Endothelial cell of umbilical vein (primary cell): Measurements from ENCODE around the gene MOB3C. TPM values are rescaled to one million over a fixed set of nuclear protein-coding genes. Genes with fewer than 3 reads are reported as not detected.

Experiments used
- BruUV-seq: library from RNA; stranded (reverse); fragments of 400-500 nt; replicated peaks from 2 replicates; lab custom pipeline; 2021; lab: Mats Ljungman, UMichigan
- CTCF ChIA-PET: fragments of 300-600, 350-600 bp; sonication (Branson Sonifier 250); formaldehyde crosslinking; loops from one replicate; lab custom pipeline; 2021; ENCODE audit warnings: antibody characterized with exemption, inconsistent platforms; lab: Charles Lee
- POLR2A ChIA-PET: fragments of 300-600, 350-600 bp; sonication (Branson Sonifier 250); formaldehyde crosslinking; loops from one replicate; lab custom pipeline; 2021; ENCODE audit warnings: antibody characterized with exemption, inconsistent platforms; lab: Charles Lee
- DNase-seq: peaks from one replicate; pipeline ENCODE4 v3.0.0-alpha.2; 2011; ENCODE audit warnings: low read depth, low spot score
- FAIRE-seq: peaks from 2 replicates; lab custom pipeline; 2011; peaks lifted over from hg19 to GRCh38; lab: Jason Lieb, UNC
- H2AFZ ChIP-seq: 2 replicates; pipeline ENCODE4 v1.6.0; 2012; ENCODE audit warnings: low read depth, low read length, control low read depth, inconsistent platforms
- H3K27ac ChIP-seq: 2 replicates; pipeline ENCODE4 v1.5.1; 2011; ENCODE audit warnings: low read depth, mild to moderate bottlenecking, control low read depth, low read length, moderate library complexity; ENCODE audit not compliant: insufficient read depth
- H3K27me3 ChIP-seq, 2 experiments: 2 replicates each; pipeline versions ENCODE4 v1.6.0 to v1.6.1; 2011; ENCODE audit warnings: low read length in 2 of 2, mixed read lengths in 1 of 2; ENCODE audit not compliant: control insufficient read depth in 2 of 2, insufficient read depth in 2 of 2
- H3K36me3 ChIP-seq, 2 experiments: 2 replicates in 1 of 2; 3 replicates in 1 of 2; pipeline ENCODE4 v1.5.1; 2011; ENCODE audit warnings: low read length in 2 of 2, mild to moderate bottlenecking in 1 of 2, moderate library complexity in 1 of 2; ENCODE audit not compliant: control insufficient read depth in 2 of 2, insufficient read depth in 2 of 2; ENCODE audit errors: extremely low read depth in 1 of 2
- H3K4me1 ChIP-seq: 3 replicates; pipeline ENCODE4 v1.5.1; 2011; ENCODE audit warnings: mild to moderate bottlenecking, low read length; ENCODE audit not compliant: control insufficient read depth, insufficient read depth; ENCODE audit errors: extremely low read depth
- H3K4me2 ChIP-seq: 2 replicates; pipeline ENCODE4 v1.6.1; 2011; ENCODE audit warnings: low read length, control low read depth, mixed read lengths; ENCODE audit not compliant: insufficient read depth
- H3K4me3 ChIP-seq, 3 experiments: fragments of 200-600 bp in 1 of 3; sonication (generic), shearing (Covaris generic) in 1 of 3; replicated peaks in 1 of 3; 2 replicates each; pipeline ENCODE4 v1.5.1; 2011 to 2016; ENCODE audit warnings: control low read depth in 3 of 3, low read length in 3 of 3, mild to moderate bottlenecking in 2 of 3, inconsistent platforms in 1 of 3, low read depth in 1 of 3, moderate library complexity in 1 of 3; ENCODE audit not compliant: insufficient read depth in 1 of 3
- H3K79me2 ChIP-seq: 2 replicates; pipeline ENCODE4 v1.6.0; 2012; ENCODE audit warnings: low read length, inconsistent platforms; ENCODE audit not compliant: control insufficient read depth, insufficient read depth
- H3K9ac ChIP-seq: replicated peaks from 2 replicates; pipeline ENCODE3; 2011; ENCODE audit warnings: low read length, control low read depth; ENCODE audit not compliant: insufficient read depth; ENCODE audit errors: extremely low read depth
- H3K9me1 ChIP-seq: replicated peaks from 3 replicates; pipeline ENCODE4 v1.6.0; 2011; ENCODE audit warnings: mild to moderate bottlenecking, low read length; ENCODE audit not compliant: control insufficient read depth, insufficient read depth; ENCODE audit errors: extremely low read depth
- H3K9me3 ChIP-seq: replicated peaks from 2 replicates; pipeline ENCODE4 v1.5.1; 2012; ENCODE audit warnings: low read length, inconsistent platforms; ENCODE audit not compliant: control insufficient read depth, insufficient read depth
- H4K20me1 ChIP-seq: replicated peaks from 2 replicates; pipeline ENCODE3; 2011; ENCODE audit warnings: mild to moderate bottlenecking, low read length; ENCODE audit not compliant: control insufficient read depth, insufficient read depth; ENCODE audit errors: extremely low read depth
- FOS ChIP-seq: IDR thresholded peaks from 2 replicates; pipeline ENCODE4 v1.6.1; 2011; ENCODE audit warnings: mild to moderate bottlenecking, low read length, moderate library complexity, borderline replicate concordance; ENCODE audit not compliant: insufficient read depth
- GATA2 ChIP-seq: IDR thresholded peaks from 2 replicates; pipeline ENCODE4 v1.7.0; 2011; ENCODE audit warnings: low read depth, mild to moderate bottlenecking, moderate library complexity, mixed read lengths, low read length; ENCODE audit not compliant: insufficient read length, insufficient read depth
- POLR2A ChIP-seq: IDR thresholded peaks from 2 replicates; pipeline ENCODE4 v1.6.1; 2012; ENCODE audit warnings: low read depth, mild to moderate bottlenecking, control low read depth, low read length
- POLR2AphosphoS5 ChIP-seq: IDR thresholded peaks from 2 replicates; pipeline ENCODE4 v1.6.1; 2012; ENCODE audit warnings: low read depth, mild to moderate bottlenecking, control low read depth, low read length, moderate library complexity; ENCODE audit not compliant: insufficient read depth
- dilution Hi-C: fragments of 300-500 bp; cut with MboI; formaldehyde crosslinking; loops from one replicate; pipeline ENCODE4 v1.15.0; 2019; ENCODE audit warnings: low sequenced_read_pairs; ENCODE audit not compliant: extremely low pct_ligation_motif_present
- intact Hi-C: fragments of 100-400 bp; cut with micrococcal nuclease; formaldehyde crosslinking; loops from one replicate; pipeline ENCODE4 v1.10.0; 2022
- polyA plus RNA-seq, 4 experiments: library from polyadenylated mRNA; depleted of rRNA in 3 of 4; stranded (reverse) in 3 of 4; unstranded in 1 of 4; fragments of >200 nt; gene quantifications; 2 replicates each; pipeline versions ENCODE4 v1.2.1 to v1.2.3, GENCODE V29; 2011 to 2012; ENCODE audit warnings: missing spikeins in 1 of 4
- total RNA-seq: library from RNA; stranded (reverse); gene quantifications from 2 replicates; pipeline ENCODE4 v1.2.3, GENCODE V29; 2021
- TF ChIP-seq, protein P1 (sequence below), 2 donors: IDR thresholded peaks; 1 replicate in 1 of 2; 2 replicates in 1 of 2; pipeline ENCODE4 v1.5.1; 2011; ENCODE audit warnings: low read length in 2 of 2, mild to moderate bottlenecking in 2 of 2, moderate library complexity in 2 of 2, control low read depth in 1 of 2, inconsistent platforms in 1 of 2, low read depth in 1 of 2; ENCODE audit not compliant: insufficient read depth in 1 of 2; ENCODE audit errors: extremely low read depth in 1 of 2
- TF ChIP-seq, protein P2 (sequence below): IDR thresholded peaks from 2 replicates; pipeline ENCODE4 v1.6.1; 2011; ENCODE audit not compliant: insufficient read depth, insufficient read length

Gene MOB3C
- total and polyA plus RNA-seq, 2 donors (not counting 3 experiments of a cell fraction or from before 2014, with no cell fraction given), result 6.1 to 8.4 TPM

DNA sequence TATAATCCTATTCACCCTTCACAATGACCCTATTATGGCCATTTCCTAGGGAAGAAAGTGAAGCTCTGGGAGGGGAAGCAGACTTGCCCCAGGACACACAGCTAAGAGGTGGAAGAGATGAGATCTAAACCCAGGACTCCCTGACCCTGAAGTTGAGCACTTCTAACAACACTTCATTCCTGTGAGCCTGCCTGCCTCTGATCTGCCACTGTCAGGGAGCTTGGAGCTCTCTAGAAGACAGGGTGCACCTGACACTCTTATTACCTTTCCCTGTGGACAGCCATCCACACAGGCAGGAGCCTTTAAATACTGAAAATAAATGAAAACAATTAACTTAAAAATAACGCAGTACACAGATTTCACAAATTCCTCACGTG is 13.1 kb downstream of the MOB3C start:
- H3K9ac ChIP-seq, result peak overlapping the region; percentile 76
- H3K9me1 ChIP-seq, result no peaks in the 10 kb centered on the region
- peaks cover 0 to 1% of the 10 kb centered on the region in 2 experiments for H3K36me3 ChIP-seq
- ChIA-PET CTCF (interaction anchor here (0.7 to 2.9 kb wide), 10 partner anchors 10 to 576 kb away, joined by 3 to 13 read pairs (median 5); partner anchors contain the start of genes ATPAF1 and MOB3C), POLR2A (no interaction called here)
- no peak for DNase-seq
- FAIRE-seq, result peak; percentile 55
- intact Hi-C loops (no loop called here), dilution Hi-C loops (no loop called here)
- H3K9me3 ChIP-seq, result no peaks in the 10 kb centered on the region
- no peaks in the 10 kb centered on the region for H3K79me2 ChIP-seq
- peak overlapping the region; percentile 67 to 75 (median 69) for H3K4me3 ChIP-seq
- H3K4me2 ChIP-seq, result peak overlapping the region; percentile 85
- TF ChIP-seq FOS (no peak), POLR2A (no peak), GATA2 (no peak), POLR2AphosphoS5 (no peak)
- TF ChIP-seq, protein P1, sequence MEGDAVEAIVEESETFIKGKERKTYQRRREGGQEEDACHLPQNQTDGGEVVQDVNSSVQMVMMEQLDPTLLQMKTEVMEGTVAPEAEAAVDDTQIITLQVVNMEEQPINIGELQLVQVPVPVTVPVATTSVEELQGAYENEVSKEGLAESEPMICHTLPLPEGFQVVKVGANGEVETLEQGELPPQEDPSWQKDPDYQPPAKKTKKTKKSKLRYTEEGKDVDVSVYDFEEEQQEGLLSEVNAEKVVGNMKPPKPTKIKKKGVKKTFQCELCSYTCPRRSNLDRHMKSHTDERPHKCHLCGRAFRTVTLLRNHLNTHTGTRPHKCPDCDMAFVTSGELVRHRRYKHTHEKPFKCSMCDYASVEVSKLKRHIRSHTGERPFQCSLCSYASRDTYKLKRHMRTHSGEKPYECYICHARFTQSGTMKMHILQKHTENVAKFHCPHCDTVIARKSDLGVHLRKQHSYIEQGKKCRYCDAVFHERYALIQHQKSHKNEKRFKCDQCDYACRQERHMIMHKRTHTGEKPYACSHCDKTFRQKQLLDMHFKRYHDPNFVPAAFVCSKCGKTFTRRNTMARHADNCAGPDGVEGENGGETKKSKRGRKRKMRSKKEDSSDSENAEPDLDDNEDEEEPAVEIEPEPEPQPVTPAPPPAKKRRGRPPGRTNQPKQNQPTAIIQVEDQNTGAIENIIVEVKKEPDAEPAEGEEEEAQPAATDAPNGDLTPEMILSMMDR (IDR thresholded peaks at IDR 0.05; ENCODE audit: extremely low read depth in 1 of 2, insufficient read depth in 1 of 2, low read depth in 1 of 2, low read length in 2 of 2), result no peak
- TF ChIP-seq, protein P2, sequence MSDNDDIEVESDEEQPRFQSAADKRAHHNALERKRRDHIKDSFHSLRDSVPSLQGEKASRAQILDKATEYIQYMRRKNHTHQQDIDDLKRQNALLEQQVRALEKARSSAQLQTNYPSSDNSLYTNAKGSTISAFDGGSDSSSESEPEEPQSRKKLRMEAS, result no peak
- no peaks in the 10 kb centered on the region for H4K20me1 ChIP-seq
- peak overlapping the region; percentile 97 for H2AFZ ChIP-seq
- no TSS peak for BruUV-seq
- H3K4me1 ChIP-seq, result peaks cover 13% of the 10 kb centered on the region
- no peak overlapping the region for H3K27ac ChIP-seq
- no peaks in the 10 kb centered on the region for H3K27me3 ChIP-seq
